AG09309 (cell line): ENCODE measurements around the gene HS3ST1.

Source experiments
- DNase-seq: peaks from one replicate; pipeline ENCODE4 v3.0.0-alpha.2; 2010; ENCODE audit warnings: low read depth
- H3K4me3 ChIP-seq: 2 replicates; pipeline ENCODE4 v1.5.1; 2011; ENCODE audit warnings: mild to moderate bottlenecking, low read depth, low read length, moderate library complexity; ENCODE audit not compliant: control insufficient read depth
- CTCF ChIP-seq: IDR thresholded peaks from 2 replicates; pipeline ENCODE4 v1.5.1; 2011; ENCODE audit warnings: mild to moderate bottlenecking, low read depth, low read length, inconsistent platforms; ENCODE audit not compliant: insufficient read depth, control insufficient read depth; ENCODE audit errors: missing control alignments

The HS3ST1 gene

GRCh38 chr4:11423465-11423864 lies 5.2 kb downstream of the HS3ST1 start:
- DNase-seq: no peak
- TF ChIP-seq CTCF: no peak
- H3K4me3 ChIP-seq: no peak overlapping the region

DNA sequence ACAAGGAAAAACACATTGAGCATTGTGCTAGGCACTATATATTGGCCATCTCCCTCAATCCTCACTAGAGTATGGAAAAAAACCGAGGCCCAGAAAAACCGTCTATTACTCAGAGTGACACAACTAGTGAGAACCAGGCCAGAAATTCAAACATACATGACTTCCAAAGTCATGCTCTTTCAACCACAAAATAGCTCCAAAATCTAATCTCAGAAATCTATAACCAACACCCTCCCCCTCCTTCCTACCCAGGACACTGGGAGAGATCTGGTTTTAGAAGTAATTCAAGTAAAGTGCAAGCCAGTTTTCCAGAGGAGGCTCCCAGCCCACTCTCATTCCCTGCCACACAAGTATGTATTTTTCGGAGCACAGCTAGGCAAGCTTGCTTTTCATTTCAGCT lies 7.6 kb downstream of the HS3ST1 start:
- TF ChIP-seq CTCF: no peak

DNA sequence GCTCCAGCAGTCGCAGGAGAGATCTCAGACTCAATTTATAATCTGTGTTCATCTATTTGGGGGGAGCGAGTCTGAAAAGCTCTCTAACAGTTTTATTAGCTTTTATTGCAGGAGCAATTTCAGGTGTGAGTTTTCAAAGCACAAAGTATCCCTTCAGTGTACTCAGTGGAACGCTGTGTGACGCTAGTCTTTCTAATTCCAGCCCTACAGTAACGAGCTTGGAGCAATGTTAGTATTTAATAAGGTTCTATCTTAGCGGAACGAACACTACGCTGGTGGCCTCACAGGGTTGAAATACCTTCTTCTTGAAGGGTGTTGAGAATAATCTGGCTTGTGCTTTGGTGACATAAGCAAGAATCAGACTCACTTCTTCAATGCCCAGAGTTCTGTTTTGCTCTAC lies 8.4 kb downstream of the HS3ST1 start:
- TF ChIP-seq CTCF: no peak
- DNase-seq: no peak
- no peak overlapping the region for H3K4me3 ChIP-seq

More for the DNA sequence above, 7.6 kb downstream of the HS3ST1 start:
- H3K4me3 ChIP-seq: no peak overlapping the region
- no peak for DNase-seq

- H3K4me3 ChIP-seq: no peak overlapping the region
- DNase-seq: no peak
- no peak for TF ChIP-seq CTCF
Observed at GRCh38 chr4:11418610-11419009, 10.1 kb downstream of the HS3ST1 start.

- TF ChIP-seq CTCF: no peak
- H3K4me3 ChIP-seq: no peak overlapping the region
- no peak for DNase-seq
Observed at GRCh38 chr4:11416767-11417113, 12.0 kb downstream of the HS3ST1 start.

DNA sequence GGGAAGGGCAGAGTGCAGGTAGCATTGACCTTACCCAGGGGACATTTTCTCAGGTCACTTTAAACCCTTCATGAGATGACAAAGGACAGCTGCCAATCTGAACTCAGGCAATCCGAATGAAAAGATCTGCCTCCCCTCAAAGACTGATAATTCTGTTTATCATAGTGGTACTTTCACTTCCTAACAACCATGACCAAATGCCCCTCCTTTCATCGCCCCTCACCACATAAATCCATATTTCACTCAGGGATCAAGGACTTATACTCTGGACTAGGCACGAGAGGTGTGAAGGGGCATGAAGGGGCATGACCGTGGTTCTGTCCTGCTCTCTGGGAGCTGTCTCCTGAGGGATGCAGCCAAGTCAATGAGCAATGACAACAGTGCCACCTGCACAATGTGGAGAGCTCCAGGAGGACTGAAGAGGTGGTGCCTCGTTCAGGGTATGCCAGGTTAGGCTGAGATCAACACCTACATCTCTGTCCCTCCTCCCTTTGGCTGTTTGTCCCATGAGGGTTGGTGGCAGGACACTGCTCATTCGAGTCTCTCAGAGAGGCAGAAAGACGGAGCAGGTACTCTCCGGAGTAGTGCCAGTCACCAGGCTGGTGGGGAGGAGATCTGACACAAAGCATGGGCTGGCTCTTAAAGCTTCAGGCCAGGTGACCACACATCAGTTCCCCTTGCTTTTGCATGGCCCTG lies 12.5 kb downstream of the HS3ST1 start:
- DNase-seq: no peak
- no peak for TF ChIP-seq CTCF
- H3K4me3 ChIP-seq: no peak overlapping the region
